NCI-H510A (cell line): ENCODE measurements around the gene STAC3.

Experiments
- DNase-seq: peaks from one replicate; lab custom pipeline; 2025; lab: John Stamatoyannopoulos, UW

The STAC3 gene

DNA sequence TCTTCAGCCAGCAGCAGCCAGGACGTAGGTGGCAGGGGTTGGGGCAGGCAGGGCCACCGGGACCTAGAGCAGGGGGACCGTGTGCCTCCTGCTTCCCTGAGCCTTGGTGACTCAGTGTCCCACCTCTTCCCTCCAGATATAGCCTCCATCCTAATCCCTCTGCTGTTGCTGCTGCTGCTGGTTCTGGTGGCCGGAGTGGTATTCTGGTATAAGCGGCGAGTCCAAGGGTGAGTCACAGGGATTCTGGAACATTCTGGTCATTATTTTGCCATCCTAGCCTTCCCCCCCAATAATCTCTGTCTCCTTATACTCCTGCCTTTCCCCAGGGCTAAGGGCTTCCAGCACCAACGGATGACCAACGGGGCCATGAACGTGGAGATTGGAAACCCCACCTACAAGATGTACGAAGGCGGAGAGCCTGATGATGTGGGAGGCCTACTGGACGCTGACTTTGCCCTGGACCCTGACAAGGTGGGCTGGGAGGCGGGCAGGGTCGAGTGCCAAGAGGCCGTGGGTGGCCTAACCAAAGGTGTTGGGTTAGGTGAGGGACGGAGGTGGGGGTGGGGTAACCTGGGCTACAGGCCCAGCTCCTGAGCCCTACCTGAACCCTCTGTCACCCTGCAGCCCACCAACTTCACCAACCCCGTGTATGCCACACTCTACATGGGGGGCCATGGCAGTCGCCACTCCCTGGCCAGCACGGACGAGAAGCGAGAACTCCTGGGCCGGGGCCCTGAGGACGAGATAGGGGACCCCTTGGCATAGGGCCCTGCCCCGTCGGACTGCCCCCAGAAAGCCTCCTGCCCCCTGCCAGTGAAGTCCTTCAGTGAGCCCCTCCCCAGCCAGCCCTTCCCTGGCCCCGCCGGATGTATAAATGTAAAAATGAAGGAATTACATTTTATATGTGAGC is 38.9 kb downstream of the STAC3 start:
- DNase-seq: no peak

- no peak for DNase-seq
These were observed 39.9 kb downstream of the STAC3 start for GRCh38 chr12:57210926-57211692.

GRCh38 chr12:57210461-57210860 is 40.5 kb downstream of the STAC3 start:
- DNase-seq: no peak

DNA sequence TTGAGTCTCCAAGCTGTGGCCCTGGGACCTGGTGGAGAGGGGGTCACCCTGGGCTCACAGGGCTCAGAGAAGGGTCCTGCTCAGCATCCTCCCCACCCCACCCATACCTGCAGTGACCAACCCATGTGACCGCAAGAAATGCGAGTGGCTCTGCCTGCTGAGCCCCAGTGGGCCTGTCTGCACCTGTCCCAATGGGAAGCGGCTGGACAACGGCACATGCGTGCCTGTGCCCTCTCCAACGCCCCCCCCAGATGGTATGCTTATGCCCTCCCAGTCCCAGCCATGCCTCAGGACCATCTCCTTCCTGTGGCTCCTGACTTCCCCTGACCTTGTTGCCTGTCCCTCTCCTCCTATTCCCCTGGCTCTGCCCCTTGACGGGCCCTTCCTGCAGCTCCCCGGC is 41.1 kb downstream of the STAC3 start:
- no peak for DNase-seq

- DNase-seq: no peak
These were observed 42.2 kb downstream of the STAC3 start for GRCh38 chr12:57208631-57209282.

DNA sequence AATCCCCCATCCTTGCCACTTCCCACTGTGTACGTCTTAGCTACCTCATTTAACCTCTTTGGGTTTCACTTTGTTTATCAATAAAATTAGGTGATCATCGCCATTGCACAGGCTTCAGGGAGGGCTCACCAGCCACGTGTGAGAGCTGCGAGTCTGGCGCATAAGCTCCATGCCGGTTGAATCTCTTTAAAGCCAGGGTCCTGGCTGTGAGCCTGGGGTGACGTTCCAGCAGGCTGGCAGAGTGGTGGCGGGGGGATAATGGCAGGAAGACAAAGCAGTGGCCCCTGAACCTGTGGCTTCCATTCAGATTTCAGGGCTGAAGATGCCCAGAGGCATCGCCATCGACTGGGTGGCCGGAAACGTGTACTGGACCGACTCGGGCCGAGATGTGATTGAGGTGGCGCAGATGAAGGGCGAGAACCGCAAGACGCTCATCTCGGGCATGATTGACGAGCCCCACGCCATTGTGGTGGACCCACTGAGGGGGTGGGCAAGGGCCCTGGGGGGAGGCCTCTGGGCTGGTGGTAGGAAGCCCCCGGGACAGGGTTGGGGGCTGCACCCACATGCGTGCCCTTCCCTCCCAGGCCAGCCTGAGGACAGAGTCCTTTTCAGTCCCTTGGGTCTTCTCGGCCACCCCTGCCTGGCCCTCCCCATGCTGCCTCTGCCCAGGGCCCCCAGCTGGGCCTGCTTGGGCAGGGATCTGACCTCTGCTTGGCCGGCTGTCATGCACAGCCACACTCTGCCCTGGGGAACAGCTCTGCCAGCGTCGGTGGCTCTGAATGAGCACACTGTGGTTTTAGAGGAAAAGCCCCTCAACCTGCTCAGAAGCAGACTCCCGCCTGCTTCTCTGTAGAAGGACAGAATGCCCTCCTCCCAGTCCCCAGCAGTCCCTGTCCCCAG is 43.0 kb downstream of the STAC3 start:
- no peak for DNase-seq

- DNase-seq: no peak
These were observed 45.1 kb downstream of the STAC3 start for GRCh38 chr12:57205931-57206330.

- DNase-seq: no peak
These were observed 45.8 kb downstream of the STAC3 start for GRCh38 chr12:57205186-57205585.

DNA sequence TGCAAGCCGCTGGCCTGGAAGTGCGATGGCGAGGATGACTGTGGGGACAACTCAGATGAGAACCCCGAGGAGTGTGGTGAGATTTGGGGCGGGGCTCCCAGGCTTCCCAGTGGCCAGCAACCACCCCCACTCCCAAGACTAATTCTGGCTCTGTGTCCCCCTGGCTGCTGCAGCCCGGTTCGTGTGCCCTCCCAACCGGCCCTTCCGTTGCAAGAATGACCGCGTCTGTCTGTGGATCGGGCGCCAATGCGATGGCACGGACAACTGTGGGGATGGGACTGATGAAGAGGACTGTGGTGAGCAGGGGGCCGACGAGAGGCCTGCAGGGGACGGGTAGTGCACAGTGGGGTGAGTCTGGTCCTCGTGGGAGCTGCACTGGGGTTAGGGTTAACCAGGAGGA is 46.5 kb downstream of the STAC3 start:
- no peak for DNase-seq

GRCh38 chr12:57203791-57204190 is 47.2 kb downstream of the STAC3 start:
- no peak for DNase-seq

GRCh38 chr12:57203201-57203600 is 47.8 kb downstream of the STAC3 start:
- no peak for DNase-seq

DNA sequence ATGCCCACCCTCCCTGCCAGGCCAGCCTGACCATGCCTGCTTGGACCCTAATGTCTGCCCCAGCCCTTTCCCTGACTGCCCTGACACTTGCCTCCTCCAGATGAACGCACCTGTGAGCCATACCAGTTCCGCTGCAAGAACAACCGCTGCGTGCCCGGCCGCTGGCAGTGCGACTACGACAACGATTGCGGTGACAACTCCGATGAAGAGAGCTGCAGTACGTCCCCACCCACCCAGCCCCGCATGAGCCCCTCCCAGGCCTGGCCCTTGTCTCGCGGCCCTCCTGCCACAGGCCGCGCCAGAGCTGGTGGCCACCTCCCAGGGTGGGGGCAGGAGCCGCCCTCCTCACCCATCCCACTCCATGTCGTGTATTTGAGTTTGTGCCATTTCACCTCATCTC is 48.7 kb downstream of the STAC3 start:
- DNase-seq: no peak

GRCh38 chr12:57201631-57202030 is 49.4 kb downstream of the STAC3 start:
- no peak for DNase-seq

- DNase-seq: no peak
These were observed 49.8 kb downstream of the STAC3 start for GRCh38 chr12:57201219-57201618.

- no peak for DNase-seq
These were observed 50.5 kb downstream of the STAC3 start for GRCh38 chr12:57200497-57200896.

GRCh38 chr12:57199191-57199590 is 51.8 kb downstream of the STAC3 start:
- DNase-seq: no peak

DNA sequence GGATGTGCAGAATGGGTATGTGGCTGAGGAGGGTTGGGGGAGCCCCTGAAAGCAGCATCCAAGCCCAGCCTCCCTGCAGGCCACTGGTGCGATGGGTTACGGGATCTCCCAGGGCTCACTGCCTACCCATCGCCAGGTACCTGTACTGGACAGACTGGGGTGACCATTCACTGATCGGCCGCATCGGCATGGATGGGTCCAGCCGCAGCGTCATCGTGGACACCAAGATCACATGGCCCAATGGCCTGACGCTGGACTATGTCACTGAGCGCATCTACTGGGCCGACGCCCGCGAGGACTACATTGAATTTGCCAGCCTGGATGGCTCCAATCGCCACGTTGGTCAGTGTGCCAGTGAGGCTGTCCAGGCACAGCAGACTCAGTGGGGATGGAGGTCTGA is 52.7 kb downstream of the STAC3 start:
- no peak for DNase-seq

DNA sequence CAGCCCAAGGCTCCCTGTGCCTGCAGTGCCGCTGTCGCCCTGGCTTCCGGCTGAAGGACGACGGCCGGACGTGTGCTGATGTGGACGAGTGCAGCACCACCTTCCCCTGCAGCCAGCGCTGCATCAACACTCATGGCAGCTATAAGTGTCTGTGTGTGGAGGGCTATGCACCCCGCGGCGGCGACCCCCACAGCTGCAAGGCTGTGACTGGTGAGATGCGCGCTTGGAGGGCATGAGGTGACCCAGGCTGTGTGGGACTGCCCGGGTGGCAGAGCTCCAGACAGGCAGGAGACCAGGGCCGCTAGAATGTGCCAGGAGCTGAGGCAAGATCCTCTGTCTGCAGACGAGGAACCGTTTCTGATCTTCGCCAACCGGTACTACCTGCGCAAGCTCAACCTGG is 54.0 kb downstream of the STAC3 start:
- no peak for DNase-seq

- DNase-seq: no peak
These were observed 54.5 kb downstream of the STAC3 start for GRCh38 chr12:57196439-57196838.

DNA sequence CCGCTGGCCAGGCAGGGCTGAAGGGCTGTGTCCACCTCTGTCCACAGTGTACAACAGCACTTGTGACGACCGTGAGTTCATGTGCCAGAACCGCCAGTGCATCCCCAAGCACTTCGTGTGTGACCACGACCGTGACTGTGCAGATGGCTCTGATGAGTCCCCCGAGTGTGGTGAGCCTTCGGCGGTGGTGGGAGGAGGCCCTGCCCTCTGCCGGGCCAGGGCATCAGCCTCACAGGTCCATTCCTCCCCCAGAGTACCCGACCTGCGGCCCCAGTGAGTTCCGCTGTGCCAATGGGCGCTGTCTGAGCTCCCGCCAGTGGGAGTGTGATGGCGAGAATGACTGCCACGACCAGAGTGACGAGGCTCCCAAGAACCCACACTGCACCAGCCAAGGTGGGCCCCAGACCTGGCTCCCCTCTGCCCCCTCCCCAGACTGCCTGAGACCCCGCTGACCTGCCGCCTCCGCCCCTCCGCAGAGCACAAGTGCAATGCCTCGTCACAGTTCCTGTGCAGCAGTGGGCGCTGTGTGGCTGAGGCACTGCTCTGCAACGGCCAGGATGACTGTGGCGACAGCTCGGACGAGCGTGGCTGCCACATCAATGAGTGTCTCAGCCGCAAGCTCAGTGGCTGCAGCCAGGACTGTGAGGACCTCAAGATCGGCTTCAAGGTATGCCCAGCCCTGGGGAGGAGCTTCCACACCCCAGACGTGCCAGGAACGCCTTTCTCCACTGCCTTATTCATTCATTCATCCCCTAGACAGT is 55.2 kb downstream of the STAC3 start:
- no peak for DNase-seq

DNA sequence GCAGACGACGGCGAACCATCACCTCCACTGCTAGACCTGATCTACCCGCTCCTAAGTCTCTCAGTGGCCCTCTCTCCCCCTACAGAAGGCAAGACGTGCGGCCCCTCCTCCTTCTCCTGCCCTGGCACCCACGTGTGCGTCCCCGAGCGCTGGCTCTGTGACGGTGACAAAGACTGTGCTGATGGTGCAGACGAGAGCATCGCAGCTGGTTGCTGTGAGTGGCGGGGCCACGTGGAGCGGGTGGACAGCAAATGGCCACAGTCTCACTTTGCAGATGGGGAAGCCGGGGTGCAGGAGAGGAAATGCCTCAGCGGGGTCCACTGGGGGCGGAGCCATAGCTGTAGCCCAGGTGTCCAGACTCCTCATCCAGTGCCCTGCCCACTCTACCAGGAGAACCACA is 55.8 kb downstream of the STAC3 start:
- no peak for DNase-seq
